ENCODE data around the gene CFAP100.

The CFAP100 gene

GRCh38 chr3:126424039-126424717 lies 29.5 kb downstream of the CFAP100 start:
- Histone ChIP-seq H3K36me3 (ENCODE audit: insufficient read depth, low read length) (no peaks in the 10 kb centered on the region), H3K4me1 (ENCODE audit: control insufficient read depth, insufficient read depth, low read length, unreplicated experiment) (peaks cover 6% of the 10 kb centered on the region), H3K79me2 (ENCODE audit: control insufficient read depth, insufficient read depth, low read length, unreplicated experiment) (no peaks in the 10 kb centered on the region), H2AFZ (ENCODE audit: low read length, unreplicated experiment) (no peak overlapping the region), H3K27me3 (ENCODE audit: insufficient read depth, low read length) (no peaks in the 10 kb centered on the region), H3K4me3 (ENCODE audit: low read depth, low read length) (no peak overlapping the region), H3K27ac (ENCODE audit: low read depth, low read length) (no peak overlapping the region)

- Histone ChIP-seq H3K36me3 (ENCODE audit: insufficient read depth, low read length) (no peaks in the 10 kb centered on the region), H3K27me3 (ENCODE audit: insufficient read depth, low read length) (no peaks in the 10 kb centered on the region), H2AFZ (ENCODE audit: low read length, unreplicated experiment) (no peak overlapping the region), H3K27ac (ENCODE audit: low read depth, low read length) (no peak overlapping the region), H3K79me2 (ENCODE audit: control insufficient read depth, insufficient read depth, low read length, unreplicated experiment) (no peaks in the 10 kb centered on the region), H3K4me3 (ENCODE audit: low read depth, low read length) (no peak overlapping the region), H3K4me1 (ENCODE audit: control insufficient read depth, insufficient read depth, low read length, unreplicated experiment) (peaks cover 6% of the 10 kb centered on the region)
Observed at GRCh38 chr3:126424751-126425150, 30.0 kb downstream of the CFAP100 start.

DNA sequence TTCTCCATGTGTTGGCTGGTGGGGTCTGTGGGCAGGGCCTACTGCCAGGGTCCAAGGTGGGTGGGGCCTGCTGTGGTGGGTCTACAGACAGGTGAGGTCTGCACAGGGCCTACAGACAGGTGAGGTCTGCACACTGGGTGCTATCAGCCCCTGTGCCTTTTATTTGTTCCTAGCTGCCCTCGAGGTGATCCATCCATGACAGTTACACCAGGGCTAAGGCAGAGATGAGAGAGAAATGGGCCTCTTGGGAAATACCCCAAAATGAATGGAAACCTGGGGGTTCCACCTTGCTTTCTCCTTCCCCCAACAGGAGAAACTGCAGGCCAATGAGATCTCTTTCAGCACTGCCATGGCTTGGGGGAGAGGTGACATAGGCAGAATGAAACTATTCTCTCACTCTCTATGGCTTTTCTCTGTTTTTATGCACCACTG lies 36.4 kb downstream of the CFAP100 start:
- no peak overlapping the region for H3K27ac ChIP-seq (ENCODE audit: low read depth, low read length)
- no peaks in the 10 kb centered on the region for H3K79me2 ChIP-seq (ENCODE audit: control insufficient read depth, insufficient read depth, low read length, unreplicated experiment)
- H3K4me1 ChIP-seq (ENCODE audit: control insufficient read depth, insufficient read depth, low read length, unreplicated experiment), result no peaks in the 10 kb centered on the region
- no peak overlapping the region for H3K4me3 ChIP-seq (ENCODE audit: low read depth, low read length)
- H3K36me3 ChIP-seq (ENCODE audit: insufficient read depth, low read length), result no peaks in the 10 kb centered on the region
- no peaks in the 10 kb centered on the region for H3K27me3 ChIP-seq (ENCODE audit: insufficient read depth, low read length)
- no peak overlapping the region for H2AFZ ChIP-seq (ENCODE audit: low read length, unreplicated experiment)

GRCh38 chr3:126432361-126433104 lies 37.8 kb downstream of the CFAP100 start:
- no peaks in the 10 kb centered on the region for H3K27me3 ChIP-seq (ENCODE audit: insufficient read depth, low read length)
- no peaks in the 10 kb centered on the region for H3K36me3 ChIP-seq (ENCODE audit: insufficient read depth, low read length)
- H3K4me1 ChIP-seq (ENCODE audit: control insufficient read depth, insufficient read depth, low read length, unreplicated experiment), result no peaks in the 10 kb centered on the region
- no peak overlapping the region; the same call in 1 of the 2 replicates for H3K27ac ChIP-seq (ENCODE audit: low read depth, low read length)
- H3K4me3 ChIP-seq (ENCODE audit: low read depth, low read length), result no peak overlapping the region
- no peaks in the 10 kb centered on the region for H3K79me2 ChIP-seq (ENCODE audit: control insufficient read depth, insufficient read depth, low read length, unreplicated experiment)
- no peak overlapping the region for H2AFZ ChIP-seq (ENCODE audit: low read length, unreplicated experiment)

- Histone ChIP-seq H3K4me3 (ENCODE audit: low read depth, low read length) (no peak overlapping the region), H3K4me1 (ENCODE audit: control insufficient read depth, insufficient read depth, low read length, unreplicated experiment) (no peaks in the 10 kb centered on the region), H2AFZ (ENCODE audit: low read length, unreplicated experiment) (no peak overlapping the region), H3K36me3 (ENCODE audit: insufficient read depth, low read length) (no peaks in the 10 kb centered on the region), H3K79me2 (ENCODE audit: control insufficient read depth, insufficient read depth, low read length, unreplicated experiment) (no peaks in the 10 kb centered on the region), H3K27ac (ENCODE audit: low read depth, low read length) (no peak overlapping the region), H3K27me3 (ENCODE audit: insufficient read depth, low read length) (no peaks in the 10 kb centered on the region)
Observed at GRCh38 chr3:126433105-126433430, 38.4 kb downstream of the CFAP100 start.

DNA sequence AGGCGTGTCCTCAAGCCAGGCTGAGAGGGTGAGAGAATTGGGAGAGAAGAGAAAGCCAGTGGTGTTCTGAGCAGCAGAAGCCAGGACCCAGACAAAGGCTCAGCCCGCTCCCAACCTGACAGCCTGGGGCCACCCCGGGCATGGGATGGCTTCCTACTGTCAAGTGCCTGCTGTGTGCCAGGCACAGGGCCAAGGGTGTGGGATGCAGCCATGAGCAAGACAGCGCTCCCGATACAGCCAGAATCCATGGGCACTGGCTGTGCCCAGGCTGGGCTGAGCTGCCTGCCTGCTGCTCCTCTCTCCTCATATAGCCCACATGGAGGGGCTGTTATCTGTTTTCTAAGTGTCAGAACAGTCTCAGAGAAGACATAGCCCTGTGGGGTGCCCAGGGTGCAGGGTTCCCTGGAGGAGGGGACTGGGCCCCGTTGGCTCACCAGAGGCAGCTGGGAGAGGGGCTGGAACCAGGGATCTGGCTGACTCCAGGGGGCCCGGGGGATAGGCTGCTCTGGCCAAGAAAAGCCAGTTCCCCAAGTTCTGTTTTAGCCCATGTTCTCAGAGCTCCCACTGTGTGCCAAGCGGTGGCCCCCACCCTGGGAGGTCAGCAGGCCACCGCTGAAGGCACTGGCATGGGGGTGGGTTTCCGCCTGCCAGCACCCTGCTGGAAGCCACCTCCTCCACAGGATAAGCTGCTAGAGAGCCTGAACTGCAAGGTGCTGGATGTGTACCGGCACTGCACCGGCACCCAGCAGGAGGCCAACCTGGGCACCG lies 39.0 kb downstream of the CFAP100 start:
- Histone ChIP-seq H3K27me3 (ENCODE audit: insufficient read depth, low read length) (no peaks in the 10 kb centered on the region), H3K4me1 (ENCODE audit: control insufficient read depth, insufficient read depth, low read length, unreplicated experiment) (no peaks in the 10 kb centered on the region), H3K79me2 (ENCODE audit: control insufficient read depth, insufficient read depth, low read length, unreplicated experiment) (no peaks in the 10 kb centered on the region), H3K36me3 (ENCODE audit: insufficient read depth, low read length) (no peaks in the 10 kb centered on the region), H3K27ac (ENCODE audit: low read depth, low read length) (no peak overlapping the region), H3K4me3 (ENCODE audit: low read depth, low read length) (no peak overlapping the region), H2AFZ (ENCODE audit: low read length, unreplicated experiment) (no peak overlapping the region)

DNA sequence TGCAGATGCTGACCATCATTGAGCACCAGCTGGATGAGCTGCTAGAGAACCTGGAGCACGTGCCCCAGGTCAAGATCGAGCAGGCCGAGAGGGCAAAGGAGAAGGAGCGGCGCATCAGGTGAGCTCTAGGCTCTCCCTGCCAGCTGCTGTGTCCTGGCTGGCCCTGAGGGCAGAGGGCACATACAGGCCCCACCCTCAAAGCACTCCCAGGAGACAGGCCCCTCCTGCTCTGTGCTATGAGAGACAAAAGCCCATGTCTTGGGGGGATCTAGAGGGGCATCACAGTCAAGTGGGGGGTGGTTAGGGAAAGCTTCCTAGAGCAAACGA lies 39.5 kb downstream of the CFAP100 start:
- H3K27ac ChIP-seq (ENCODE audit: low read depth, low read length), result no peak overlapping the region
- no peaks in the 10 kb centered on the region for H3K27me3 ChIP-seq (ENCODE audit: insufficient read depth, low read length)
- H3K36me3 ChIP-seq (ENCODE audit: insufficient read depth, low read length), result no peaks in the 10 kb centered on the region
- no peak overlapping the region for H3K4me3 ChIP-seq (ENCODE audit: low read depth, low read length)
- H2AFZ ChIP-seq (ENCODE audit: low read length, unreplicated experiment), result no peak overlapping the region
- no peaks in the 10 kb centered on the region for H3K79me2 ChIP-seq (ENCODE audit: control insufficient read depth, insufficient read depth, low read length, unreplicated experiment)
- no peaks in the 10 kb centered on the region for H3K4me1 ChIP-seq (ENCODE audit: control insufficient read depth, insufficient read depth, low read length, unreplicated experiment)

DNA sequence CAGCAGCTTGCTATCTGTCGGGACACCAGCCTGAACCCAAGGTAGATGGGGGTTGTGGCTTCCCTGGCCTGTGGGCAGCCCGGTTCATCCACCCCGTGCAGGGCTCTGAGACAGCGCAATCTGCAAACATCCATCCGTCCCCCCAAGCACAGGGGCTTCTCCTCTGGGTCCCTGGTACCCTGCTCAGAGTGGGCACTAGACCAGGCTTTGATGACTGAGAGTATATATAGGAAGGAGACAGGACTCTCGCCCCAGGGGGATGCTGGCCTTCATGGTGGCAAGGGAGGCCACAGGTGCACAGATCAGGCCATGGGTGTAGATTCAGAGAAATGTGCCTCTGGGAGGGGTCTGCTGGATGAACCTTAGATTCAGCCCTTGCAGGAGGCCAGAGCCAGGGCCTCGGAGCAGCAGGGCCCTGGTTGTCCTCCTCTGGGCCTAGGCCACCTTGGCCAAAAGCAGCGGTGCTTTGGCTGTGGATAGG lies 40.3 kb downstream of the CFAP100 start:
- Histone ChIP-seq H3K4me3 (ENCODE audit: low read depth, low read length) (no peak overlapping the region), H3K79me2 (ENCODE audit: control insufficient read depth, insufficient read depth, low read length, unreplicated experiment) (no peaks in the 10 kb centered on the region), H2AFZ (ENCODE audit: low read length, unreplicated experiment) (no peak overlapping the region), H3K27ac (ENCODE audit: low read depth, low read length) (no peak overlapping the region), H3K4me1 (ENCODE audit: control insufficient read depth, insufficient read depth, low read length, unreplicated experiment) (no peaks in the 10 kb centered on the region), H3K27me3 (ENCODE audit: insufficient read depth, low read length) (no peaks in the 10 kb centered on the region), H3K36me3 (ENCODE audit: insufficient read depth, low read length) (no peaks in the 10 kb centered on the region)

DNA sequence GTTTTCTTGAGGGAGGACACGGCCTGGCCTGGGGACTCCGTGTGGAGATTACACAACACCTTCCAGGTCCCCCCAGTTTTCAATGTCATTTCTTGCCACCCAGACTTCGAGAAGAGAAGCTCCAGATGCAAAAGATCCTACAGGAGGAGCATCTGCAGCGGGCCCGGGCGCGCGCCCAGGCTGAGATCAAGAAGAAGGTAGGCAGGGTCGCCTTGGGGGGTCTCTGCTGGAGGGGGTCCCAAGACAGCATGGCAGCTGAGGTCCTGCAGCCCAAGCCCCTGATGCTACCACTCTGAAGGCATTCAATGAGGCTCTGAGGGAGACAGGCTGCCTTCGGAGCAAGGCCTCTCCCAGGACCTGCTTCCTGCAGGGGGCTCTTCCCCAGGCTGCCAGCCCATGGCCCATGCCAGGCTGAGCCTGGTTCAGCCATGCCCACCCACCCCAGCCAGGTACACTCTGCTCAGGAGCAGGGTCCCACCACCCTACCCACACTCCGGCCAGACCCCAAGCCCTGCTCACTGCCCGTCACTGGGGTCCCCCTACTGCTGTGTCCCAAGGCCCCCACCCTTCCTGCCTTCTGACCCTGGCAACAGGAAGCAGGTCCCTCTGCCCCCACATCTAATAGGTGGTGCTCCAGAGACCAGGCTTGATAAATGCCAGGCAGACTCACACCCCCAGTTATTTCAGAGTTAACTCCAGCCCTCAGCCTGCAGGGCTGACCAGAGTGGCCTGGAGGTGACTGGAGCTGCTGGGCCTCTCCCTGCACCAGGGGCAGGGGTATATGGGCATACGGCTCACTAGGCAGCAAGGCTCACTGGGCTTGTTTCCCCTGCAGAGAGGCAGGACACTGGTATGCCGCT lies 41.0 kb downstream of the CFAP100 start:
- H2AFZ ChIP-seq (ENCODE audit: low read length, unreplicated experiment), result no peak overlapping the region
- H3K4me1 ChIP-seq (ENCODE audit: control insufficient read depth, insufficient read depth, low read length, unreplicated experiment), result no peaks in the 10 kb centered on the region
- H3K79me2 ChIP-seq (ENCODE audit: control insufficient read depth, insufficient read depth, low read length, unreplicated experiment), result no peaks in the 10 kb centered on the region
- H3K4me3 ChIP-seq (ENCODE audit: low read depth, low read length), result no peak overlapping the region
- H3K27me3 ChIP-seq (ENCODE audit: insufficient read depth, low read length), result no peaks in the 10 kb centered on the region
- no peak overlapping the region for H3K27ac ChIP-seq (ENCODE audit: low read depth, low read length)
- H3K36me3 ChIP-seq (ENCODE audit: insufficient read depth, low read length), result no peaks in the 10 kb centered on the region
